HepG2 (cell line): ENCODE data around the gene EFCAB13. TPM values are rescaled to one million over a fixed set of nuclear protein-coding genes. Genes with fewer than 3 reads are reported as not detected.

Source experiments
- ATM ChIP-seq: fragments of 450-650 bp; IDR thresholded peaks from 2 replicates; pipeline ENCODE4 v1.7.1; 2017; ENCODE audit warnings: mild to moderate bottlenecking, borderline replicate concordance
- ESRRA ChIP-seq: sonication (generic); formaldehyde crosslinking; IDR thresholded peaks from 2 replicates; pipeline ENCODE4 v1.5.1; 2020; ENCODE audit warnings: mild to moderate bottlenecking, low read depth, missing genetic modification reagents
- HMGA1 ChIP-seq: sonication (generic); formaldehyde crosslinking; conservative IDR thresholded peaks from 2 replicates; pipeline ENCODE4 v1.4.0; 2020; ENCODE audit warnings: missing genetic modification reagents
- HNRNPLL ChIP-seq: fragments of 200-400 bp; formaldehyde crosslinking; IDR thresholded peaks from 2 replicates; pipeline ENCODE4 v1.6.1; 2017; ENCODE audit warnings: mild to moderate bottlenecking, low read depth, low read length; ENCODE audit not compliant: poor library complexity, severe bottlenecking
- NAIF1 ChIP-seq: sonication (generic); formaldehyde crosslinking; IDR thresholded peaks from 2 replicates; pipeline ENCODE4 v1.5.0; 2020; ENCODE audit warnings: mild to moderate bottlenecking, missing genetic modification reagents, borderline replicate concordance
- PBX2 ChIP-seq: IDR thresholded peaks from 2 replicates; pipeline ENCODE4 v1.6.1; 2016; ENCODE audit warnings: control low read depth
- PBX3 ChIP-seq: sonication (generic); formaldehyde crosslinking; IDR thresholded peaks from 2 replicates; pipeline ENCODE4 v1.8.1; 2023; ENCODE audit warnings: missing genetic modification reagents, inconsistent platforms, borderline replicate concordance
- PHF20 ChIP-seq: sonication (generic); formaldehyde crosslinking; IDR thresholded peaks from 2 replicates; pipeline ENCODE4 v1.5.0; 2020; ENCODE audit warnings: mild to moderate bottlenecking, missing genetic modification reagents
- PPARG ChIP-seq: conservative IDR thresholded peaks from 2 replicates; pipeline ENCODE4 v1.6.1; 2016; ENCODE audit warnings: missing biosample characterization, missing genetic modification reagents
- PRDM15 ChIP-seq: sonication (generic); formaldehyde crosslinking; IDR thresholded peaks from 2 replicates; pipeline ENCODE4 v1.4.0; 2020; ENCODE audit warnings: missing genetic modification reagents
- TBX2 ChIP-seq: sonication (generic); formaldehyde crosslinking; IDR thresholded peaks from 2 replicates; pipeline ENCODE4 v1.5.0; 2020; ENCODE audit warnings: missing genetic modification reagents, mild to moderate bottlenecking, borderline replicate concordance
- TSC22D2 ChIP-seq: sonication (generic); formaldehyde crosslinking; IDR thresholded peaks from 2 replicates; pipeline ENCODE4 v1.5.1; 2020; ENCODE audit warnings: missing genetic modification reagents, mild to moderate bottlenecking, borderline replicate concordance
- ZKSCAN1 ChIP-seq: fragments of 150-350 bp; IDR thresholded peaks from 2 replicates; pipeline ENCODE4 v1.6.1; 2014; ENCODE audit warnings: low read length
- ZNF547 ChIP-seq: sonication (generic); formaldehyde crosslinking; IDR thresholded peaks from 2 replicates; pipeline ENCODE4 v1.5.1; 2020; ENCODE audit warnings: mild to moderate bottlenecking, missing genetic modification reagents
- ZNF891 ChIP-seq: sonication (generic); formaldehyde crosslinking; IDR thresholded peaks from 2 replicates; pipeline ENCODE4 v1.5.0; 2020; ENCODE audit warnings: mild to moderate bottlenecking, missing genetic modification reagents
- polyA plus RNA-seq, 8 experiments: library from polyadenylated mRNA; depleted of rRNA in 3 of 8; stranded (reverse) in 7 of 8; unstranded in 1 of 8; fragments of >200 nt; fragmentation: Illumina TruSeq in 4 of 8; extraction: Trizol in 4 of 8; gene quantifications; 2 replicates each; pipeline versions ENCODE4 v1.2.1 to v1.2.3, GENCODE V29; 2011 to 2016; ENCODE audit warnings: low read depth in 4 of 8, missing spikeins in 1 of 8, mixed read lengths in 1 of 8; ENCODE audit not compliant: insufficient read depth in 1 of 8
- total RNA-seq, 5 experiments: library from RNA; depleted of rRNA; stranded (reverse); fragments of >200 nt; fragmentation: Illumina TruSeq; extraction: Trizol; gene quantifications; 2 replicates each; pipeline ENCODE4 v1.2.3, GENCODE V29; 2016; ENCODE audit warnings: low read depth in 1 of 5
- TF ChIP-seq, protein P1 (sequence below): sonication (generic); formaldehyde crosslinking; IDR thresholded peaks from 2 replicates; pipeline ENCODE4 v1.8.1; 2022; ENCODE audit warnings: mild to moderate bottlenecking, missing genetic modification reagents
- TF ChIP-seq, protein P2 (sequence below): sonication (generic); formaldehyde crosslinking; IDR thresholded peaks from 2 replicates; pipeline ENCODE4 v1.4.0; 2020; ENCODE audit warnings: mild to moderate bottlenecking, missing genetic modification reagents
- TF ChIP-seq, protein P3 (sequence below): sonication (generic); formaldehyde crosslinking; IDR thresholded peaks from 2 replicates; pipeline ENCODE4 v1.5.0; 2020; ENCODE audit warnings: missing genetic modification reagents

EFCAB13 gene
- total and polyA plus RNA-seq, 2 of the 13 experiments (the other 11 are each of a cell fraction or from before 2014, with no cell fraction given) = 0.22 to 0.71 TPM

GRCh38 chr17:47291242-47291873 is 32.4 kb upstream of the EFCAB13 start (continued):
- TF ChIP-seq, protein P1, sequence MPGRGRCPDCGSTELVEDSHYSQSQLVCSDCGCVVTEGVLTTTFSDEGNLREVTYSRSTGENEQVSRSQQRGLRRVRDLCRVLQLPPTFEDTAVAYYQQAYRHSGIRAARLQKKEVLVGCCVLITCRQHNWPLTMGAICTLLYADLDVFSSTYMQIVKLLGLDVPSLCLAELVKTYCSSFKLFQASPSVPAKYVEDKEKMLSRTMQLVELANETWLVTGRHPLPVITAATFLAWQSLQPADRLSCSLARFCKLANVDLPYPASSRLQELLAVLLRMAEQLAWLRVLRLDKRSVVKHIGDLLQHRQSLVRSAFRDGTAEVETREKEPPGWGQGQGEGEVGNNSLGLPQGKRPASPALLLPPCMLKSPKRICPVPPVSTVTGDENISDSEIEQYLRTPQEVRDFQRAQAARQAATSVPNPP (CRISPR knock-in tag) = no peak
- peak; percentile 44; the same call in 1 of the 2 replicates for TF ChIP-seq PBX2 (CRISPR knock-in tag)
- no peak for TF ChIP-seq ZNF891 (CRISPR knock-in tag)
- TF ChIP-seq PRDM15 (CRISPR knock-in tag) = no peak
- no peak for TF ChIP-seq PBX3 (CRISPR knock-in tag)
- no peak for TF ChIP-seq PHF20
- TF ChIP-seq HNRNPLL = no peak
- no peak for TF ChIP-seq HMGA1
- TF ChIP-seq TBX2 (CRISPR knock-in tag) = no peak
- no peak for TF ChIP-seq ATM
- TF ChIP-seq ESRRA (CRISPR knock-in tag) = no peak
- TF ChIP-seq ZKSCAN1 = no peak
- no peak for TF ChIP-seq PPARG (CRISPR knock-in tag)
- no peak for TF ChIP-seq ZNF547 (CRISPR knock-in tag)
- no peak for TF ChIP-seq TSC22D2
- TF ChIP-seq NAIF1 = no peak
- TF ChIP-seq, protein P2, sequence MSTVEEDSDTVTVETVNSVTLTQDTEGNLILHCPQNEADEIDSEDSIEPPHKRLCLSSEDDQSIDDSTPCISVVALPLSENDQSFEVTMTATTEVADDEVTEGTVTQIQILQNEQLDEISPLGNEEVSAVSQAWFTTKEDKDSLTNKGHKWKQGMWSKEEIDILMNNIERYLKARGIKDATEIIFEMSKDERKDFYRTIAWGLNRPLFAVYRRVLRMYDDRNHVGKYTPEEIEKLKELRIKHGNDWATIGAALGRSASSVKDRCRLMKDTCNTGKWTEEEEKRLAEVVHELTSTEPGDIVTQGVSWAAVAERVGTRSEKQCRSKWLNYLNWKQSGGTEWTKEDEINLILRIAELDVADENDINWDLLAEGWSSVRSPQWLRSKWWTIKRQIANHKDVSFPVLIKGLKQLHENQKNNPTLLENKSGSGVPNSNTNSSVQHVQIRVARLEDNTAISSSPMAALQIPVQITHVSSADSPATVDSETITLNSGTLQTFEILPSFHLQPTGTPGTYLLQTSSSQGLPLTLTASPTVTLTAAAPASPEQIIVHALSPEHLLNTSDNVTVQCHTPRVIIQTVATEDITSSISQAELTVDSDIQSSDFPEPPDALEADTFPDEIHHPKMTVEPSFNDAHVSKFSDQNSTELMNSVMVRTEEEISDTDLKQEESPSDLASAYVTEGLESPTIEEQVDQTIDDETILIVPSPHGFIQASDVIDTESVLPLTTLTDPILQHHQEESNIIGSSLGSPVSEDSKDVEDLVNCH (CRISPR knock-in tag) = no peak
- TF ChIP-seq, protein P3, sequence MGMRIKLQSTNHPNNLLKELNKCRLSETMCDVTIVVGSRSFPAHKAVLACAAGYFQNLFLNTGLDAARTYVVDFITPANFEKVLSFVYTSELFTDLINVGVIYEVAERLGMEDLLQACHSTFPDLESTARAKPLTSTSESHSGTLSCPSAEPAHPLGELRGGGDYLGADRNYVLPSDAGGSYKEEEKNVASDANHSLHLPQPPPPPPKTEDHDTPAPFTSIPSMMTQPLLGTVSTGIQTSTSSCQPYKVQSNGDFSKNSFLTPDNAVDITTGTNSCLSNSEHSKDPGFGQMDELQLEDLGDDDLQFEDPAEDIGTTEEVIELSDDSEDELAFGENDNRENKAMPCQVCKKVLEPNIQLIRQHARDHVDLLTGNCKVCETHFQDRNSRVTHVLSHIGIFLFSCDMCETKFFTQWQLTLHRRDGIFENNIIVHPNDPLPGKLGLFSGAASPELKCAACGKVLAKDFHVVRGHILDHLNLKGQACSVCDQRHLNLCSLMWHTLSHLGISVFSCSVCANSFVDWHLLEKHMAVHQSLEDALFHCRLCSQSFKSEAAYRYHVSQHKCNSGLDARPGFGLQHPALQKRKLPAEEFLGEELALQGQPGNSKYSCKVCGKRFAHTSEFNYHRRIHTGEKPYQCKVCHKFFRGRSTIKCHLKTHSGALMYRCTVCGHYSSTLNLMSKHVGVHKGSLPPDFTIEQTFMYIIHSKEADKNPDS = no peak
